ENCODE measurements around the gene ACTR5.
"Not testable (repeated sequence)": the region's sequence is repeated elsewhere in the genome, so short reads cannot be mapped to it uniquely, and the experiment has no call there.

The ACTR5 gene

GRCh38 chr20:38805958-38806854, 57.9 kb downstream of the ACTR5 start:
- DNase-seq, result peak; percentile 54

- peak; percentile 70 for DNase-seq
These were observed 58.8 kb downstream of the ACTR5 start for GRCh38 chr20:38806855-38807655.

- no peak for DNase-seq
These were observed 61.7 kb downstream of the ACTR5 start for GRCh38 chr20:38809942-38810341.

- DNase-seq, result no peak
These were observed 62.8 kb downstream of the ACTR5 start for GRCh38 chr20:38810926-38811630.

GRCh38 chr20:38811769-38812168, 63.5 kb downstream of the ACTR5 start:
- no peak for DNase-seq

- DNase-seq, result no peak
These were observed 63.9 kb downstream of the ACTR5 start for GRCh38 chr20:38812182-38812581.

GRCh38 chr20:38812709-38813573, 64.7 kb downstream of the ACTR5 start:
- DNase-seq, result no peak

GRCh38 chr20:38813574-38813962, 65.3 kb downstream of the ACTR5 start:
- DNase-seq, result not testable (repeated sequence)

- no peak for DNase-seq
These were observed 67.2 kb downstream of the ACTR5 start for GRCh38 chr20:38815446-38815845.

GRCh38 chr20:38818113-38819065, 70.1 kb downstream of the ACTR5 start:
- DNase-seq, result no peak
